Uterus (tissue), 4 donors: ENCODE results near the gene MSI2. TPM values are rescaled to one million over a fixed set of nuclear protein-coding genes. Genes with fewer than 3 reads are reported as not detected.
A peak's percentile ranks its signal among the peaks of the same experiment; 100 is the strongest.

Source experiments
- DNase-seq, 2 donors: peaks; one replicate each; pipeline ENCODE4 v3.0.0-alpha.2; 2019 to 2020
- H3K27ac ChIP-seq, 2 donors: fragments of 200-600 bp; sonication (generic); 1 replicate in 1 of 2; 2 replicates in 1 of 2; pipeline ENCODE4 v1.5.1; 2016 to 2018
- H3K27me3 ChIP-seq, 2 donors: fragments of 200-600 bp; sonication (generic); one replicate each; pipeline ENCODE4 v1.5.1; 2018 to 2019; ENCODE audit warnings: control low read depth in 1 of 2
- H3K36me3 ChIP-seq, 2 donors: fragments of 200-600 bp; sonication (generic); one replicate each; pipeline ENCODE4 v1.5.1; 2019; ENCODE audit warnings: control low read depth in 1 of 2
- H3K4me1 ChIP-seq, 2 donors: fragments of 200-600 bp; sonication (generic); one replicate each; pipeline ENCODE4 v1.5.1; 2018 to 2019; ENCODE audit warnings: control low read depth in 1 of 2
- H3K4me3 ChIP-seq, 2 donors: fragments of 200-600 bp; sonication (generic); 1 replicate in 1 of 2; 2 replicates in 1 of 2; pipeline ENCODE4 v1.5.1; 2018 to 2019; ENCODE audit warnings: mild to moderate bottlenecking in 1 of 2
- H3K9me3 ChIP-seq, 2 donors: fragments of 200-600 bp; sonication (generic); one replicate each; pipeline ENCODE4 v1.5.1; 2019; ENCODE audit warnings: control low read depth in 1 of 2
- CTCF ChIP-seq, 4 experiments: fragments of 200-600 bp in 2 of 4; fragments of 450-650 bp in 2 of 4; sonication (generic) in 2 of 4; IDR thresholded peaks; one replicate each; pipeline ENCODE4 v1.5.1; 2016 to 2019; ENCODE audit warnings: antibody characterized with exemption in 4 of 4, mild to moderate bottlenecking in 2 of 4, moderate library complexity in 1 of 4
- POLR2A ChIP-seq, 2 donors: fragments of 450-650 bp; IDR thresholded peaks; one replicate each; pipeline ENCODE4 v1.6.1; 2016; ENCODE audit warnings: antibody characterized with exemption in 2 of 2, mild to moderate bottlenecking in 1 of 2, moderate library complexity in 1 of 2
- intact Hi-C: fragments of 100-400 bp; cut with DNase I; formaldehyde crosslinking; loops from one replicate; pipeline ENCODE4 v1.15.1; 2023; ENCODE audit warnings: low total_unique reads
- total RNA-seq, 4 donors: library from RNA; depleted of rRNA in 3 of 4; stranded (reverse); fragments of >200 nt in 3 of 4; gene quantifications; one replicate each; pipeline versions ENCODE4 v1.1.0 to v1.2.4, GENCODE V29; 2014 to 2023
- donor health status: DM: yes; HTN: yes; CAD: no.

The MSI2 gene
- total RNA-seq, 4 donors from 2014 or later: 13.2 to 60.8 (median 44.5) TPM

GRCh38 chr17:57675427-57676387, 419.4 kb downstream of the MSI2 start:
- intact Hi-C loops: no loop called here
- no peak overlapping the region for H3K4me3 ChIP-seq
- TF ChIP-seq POLR2A (IDR thresholded peaks at IDR 0.05) (no peak), CTCF (IDR thresholded peaks at IDR 0.05) (no peak)
- no peaks in the 10 kb centered on the region for H3K4me1 ChIP-seq
- no peak for DNase-seq
- H3K27ac ChIP-seq: no peak overlapping the region
- H3K36me3 ChIP-seq: no peaks in the 10 kb centered on the region
- H3K27me3 ChIP-seq: no peaks in the 10 kb centered on the region
- no peaks in the 10 kb centered on the region for H3K9me3 ChIP-seq

GRCh38 chr17:57676543-57676942, 420.2 kb downstream of the MSI2 start:
- no peak for DNase-seq
- intact Hi-C loops: no loop called here

GRCh38 chr17:57677301-57677700, 421.0 kb downstream of the MSI2 start:
- H3K4me1 ChIP-seq: no peaks in the 10 kb centered on the region
- H3K27me3 ChIP-seq: no peaks in the 10 kb centered on the region
- H3K9me3 ChIP-seq: no peaks in the 10 kb centered on the region
- no peak overlapping the region for H3K4me3 ChIP-seq
- no peak for DNase-seq
- TF ChIP-seq CTCF (IDR thresholded peaks at IDR 0.05) (no peak), POLR2A (IDR thresholded peaks at IDR 0.05) (no peak)
- H3K27ac ChIP-seq: no peak overlapping the region
- intact Hi-C loops: no loop called here
- no peaks in the 10 kb centered on the region for H3K36me3 ChIP-seq

More at GRCh38 chr17:57676543-57676942, 420.2 kb downstream of the MSI2 start:
- Histone ChIP-seq H3K4me3 (no peak overlapping the region), H3K27ac (no peak overlapping the region), H3K27me3 (no peaks in the 10 kb centered on the region), H3K9me3 (no peaks in the 10 kb centered on the region), H3K4me1 (no peaks in the 10 kb centered on the region), H3K36me3 (no peaks in the 10 kb centered on the region)
- no peak for TF ChIP-seq POLR2A (IDR thresholded peaks at IDR 0.05)
- no peak for TF ChIP-seq CTCF (IDR thresholded peaks at IDR 0.05)

- H3K4me1 ChIP-seq: no peaks in the 10 kb centered on the region
- no peaks in the 10 kb centered on the region for H3K36me3 ChIP-seq
- no peaks in the 10 kb centered on the region for H3K9me3 ChIP-seq
- intact Hi-C loops: no loop called here
- H3K27me3 ChIP-seq: no peaks in the 10 kb centered on the region
- no peak for DNase-seq
- TF ChIP-seq POLR2A (IDR thresholded peaks at IDR 0.05) (no peak), CTCF (IDR thresholded peaks at IDR 0.05) (no peak)
- H3K4me3 ChIP-seq: no peak overlapping the region
- H3K27ac ChIP-seq: no peak overlapping the region
These were observed 421.5 kb downstream of the MSI2 start for GRCh38 chr17:57677858-57678257.

GRCh38 chr17:57678393-57678792, 422.1 kb downstream of the MSI2 start:
- TF ChIP-seq CTCF (IDR thresholded peaks at IDR 0.05) (no peak), POLR2A (IDR thresholded peaks at IDR 0.05) (no peak)
- intact Hi-C loops: no loop called here
- no peaks in the 10 kb centered on the region for H3K36me3 ChIP-seq

More at GRCh38 chr17:57678393-57678792, 422.1 kb downstream of the MSI2 start:
- no peak overlapping the region for H3K27ac ChIP-seq
- no peaks in the 10 kb centered on the region for H3K27me3 ChIP-seq
- peak in 1 of 2 donors; percentile 1 for DNase-seq
- no peaks in the 10 kb centered on the region for H3K9me3 ChIP-seq
- no peak overlapping the region for H3K4me3 ChIP-seq
- H3K4me1 ChIP-seq: no peaks in the 10 kb centered on the region
